ENCODE measurements around the gene PRKCD. TPM values are rescaled to one million over a fixed set of nuclear protein-coding genes. Genes with fewer than 3 reads are reported as not detected.

The PRKCD gene
- total and polyA plus RNA-seq, 7 donors, result 3.5 to 169 (median 12.1) TPM

- no peaks in the 10 kb centered on the region for H3K4me1 ChIP-seq
- no peak for DNase-seq
- H3K27ac ChIP-seq, result no peak overlapping the region
- H3K27me3 ChIP-seq, result no peaks in the 10 kb centered on the region
- WGBS, 2 donors, result 88 to 95% methylated on average over 2 of the region's 2 CpGs
- intact Hi-C loops (cut with DNase I), result loop anchor here (10.0 kb wide), 1 partner anchor 115 kb away; the partner anchor contains the start of gene DCP1A
- H3K4me3 ChIP-seq, result no peak overlapping the region
- TF ChIP-seq CTCF (IDR thresholded peaks at IDR 0.05), result no peak
- no peak for TF ChIP-seq POLR2A (IDR thresholded peaks at IDR 0.05)
- no peak for TF ChIP-seq POLR2AphosphoS5 (IDR thresholded peaks at IDR 0.05)
- TF ChIP-seq EP300 (IDR thresholded peaks at IDR 0.05), result no peak
- H3K9me3 ChIP-seq, result no peaks in the 10 kb centered on the region
- H3K36me3 ChIP-seq, result peaks cover 87 to 100% (median 100%) of the 10 kb centered on the region in 4 donors
Measured at GRCh38 chr3:53229606-53230005, 68.6 kb downstream of the PRKCD start.

GRCh38 chr3:53230041-53230621, 69.1 kb downstream of the PRKCD start:
- Histone ChIP-seq H3K27ac (no peak overlapping the region), H3K27me3 (no peaks in the 10 kb centered on the region), H3K9me3 (no peaks in the 10 kb centered on the region), H3K4me3 (no peak overlapping the region), H3K36me3 (peaks cover 87 to 100% (median 100%) of the 10 kb centered on the region in 4 donors), H3K4me1 (no peaks in the 10 kb centered on the region)
- no peak for TF ChIP-seq POLR2AphosphoS5 (IDR thresholded peaks at IDR 0.05)
- no peak for TF ChIP-seq CTCF (IDR thresholded peaks at IDR 0.05)
- no peak for TF ChIP-seq POLR2A (IDR thresholded peaks at IDR 0.05)
- no peak for TF ChIP-seq EP300 (IDR thresholded peaks at IDR 0.05)
- WGBS, 2 donors, result 79 to 92% methylated on average over 16 of the region's 16 CpGs
- DNase-seq, result no peak
- intact Hi-C loops (cut with DNase I), result no loop called here

GRCh38 chr3:53230789-53231188, 69.8 kb downstream of the PRKCD start:
- Histone ChIP-seq H3K9me3 (no peaks in the 10 kb centered on the region), H3K36me3 (peaks cover 84 to 100% (median 96%) of the 10 kb centered on the region in 4 donors), H3K4me1 (peaks cover 0 to 6% (median 4%) of the 10 kb centered on the region in 4 donors), H3K4me3 (no peak overlapping the region), H3K27me3 (no peaks in the 10 kb centered on the region), H3K27ac (no peak overlapping the region)
- TF ChIP-seq POLR2A (IDR thresholded peaks at IDR 0.05) (no peak), EP300 (IDR thresholded peaks at IDR 0.05) (no peak), CTCF (IDR thresholded peaks at IDR 0.05) (no peak), POLR2AphosphoS5 (IDR thresholded peaks at IDR 0.05) (no peak)
- intact Hi-C loops (cut with DNase I), result no loop called here
- WGBS, 2 donors, result 95% methylated on average over 5 of the region's 5 CpGs
- DNase-seq, result no peak

- WGBS, 2 donors, result 90 to 92% methylated on average over 13 of the region's 13 CpGs
- H3K4me1 ChIP-seq, result peaks cover 0 to 16% (median 15%) of the 10 kb centered on the region in 4 donors
- intact Hi-C loops (cut with DNase I), result no loop called here
- DNase-seq, result no peak
- TF ChIP-seq POLR2AphosphoS5 (IDR thresholded peaks at IDR 0.05), result no peak
- no peak overlapping the region for H3K4me3 ChIP-seq
- H3K36me3 ChIP-seq, result peaks cover 83 to 100% (median 86%) of the 10 kb centered on the region in 4 donors
- no peaks in the 10 kb centered on the region for H3K9me3 ChIP-seq
- no peaks in the 10 kb centered on the region for H3K27me3 ChIP-seq
- H3K27ac ChIP-seq, result peak overlapping the region in 2 of 4 donors; percentile 27 to 34
Measured at GRCh38 chr3:53231532-53232511, 70.8 kb downstream of the PRKCD start.

All from sigmoid colon (tissue), 7 donors.